ENCODE measurements around the gene PISD. TPM values are rescaled to one million over a fixed set of nuclear protein-coding genes. Genes with fewer than 3 reads are reported as not detected.

PISD gene
- total and polyA plus RNA-seq, 9 of the 15 experiments (the other 6 are each of a cell fraction or from before 2014, with no cell fraction given), result 24.5 to 65.9 (median 36.6) TPM

DNA sequence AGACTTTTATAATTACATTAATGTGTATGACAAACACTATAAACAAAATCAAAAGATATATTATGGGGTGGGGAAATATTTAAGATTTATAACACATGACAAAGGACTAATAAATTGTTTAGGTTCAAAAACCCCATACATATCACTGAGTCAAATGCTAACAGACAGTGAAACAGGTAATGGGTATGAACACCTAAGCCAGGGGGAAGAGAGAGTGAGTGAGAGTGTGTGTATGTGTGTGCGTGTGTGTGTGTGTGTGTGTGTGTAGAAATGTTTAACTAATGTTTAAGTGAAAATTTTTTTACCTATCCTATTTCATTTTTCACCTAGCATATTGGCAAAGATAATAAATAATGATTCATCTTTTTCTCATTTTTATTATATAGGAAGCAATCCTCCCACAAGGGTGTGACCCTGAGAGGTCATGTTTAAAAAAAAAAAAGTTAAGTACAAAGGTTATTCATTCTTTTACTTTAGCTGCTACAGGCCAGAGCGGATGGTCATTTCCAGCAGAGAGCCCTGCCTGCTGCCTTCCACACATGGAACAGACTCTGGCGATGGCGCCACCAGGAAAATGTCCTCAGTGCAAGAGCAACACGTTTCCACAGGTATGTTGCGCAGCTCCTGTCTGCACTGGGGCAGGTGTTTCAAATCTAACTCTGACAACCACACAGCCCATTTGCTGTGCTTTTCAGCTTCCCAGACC, 72.9 kb downstream of the PISD start (continued):
- no peak for TF ChIP-seq ZNF277 (CRISPR knock-in tag; IDR thresholded peaks at IDR 0.05; ENCODE audit: borderline replicate concordance)
- no peak for TF ChIP-seq TCFL5 (CRISPR knock-in tag; conservative IDR thresholded peaks at IDR 0.05)
- no peak for TF ChIP-seq FOXK2 (conservative IDR thresholded peaks at IDR 0.05 in 1 of 2, IDR thresholded peaks at IDR 0.05 in 1 of 2; ENCODE audit: low read depth in 2 of 2)
- TF ChIP-seq ZBED1 (IDR thresholded peaks at IDR 0.05), result no peak

- no peaks in the 10 kb centered on the region for H3K9me1 ChIP-seq (ENCODE audit: control insufficient read depth, insufficient read depth, low read length)
These were observed 75.7 kb downstream of the PISD start for GRCh38 chr22:31586137-31586920.

More at GRCh38 chr22:31586137-31586920, 75.7 kb downstream of the PISD start:
- peaks cover 6% of the 10 kb centered on the region for H3K9me3 ChIP-seq (replicated peaks; ENCODE audit: control insufficient read depth, insufficient read depth, low read depth, low read length)
- H2AFZ ChIP-seq (ENCODE audit: low read depth, low read length), result peak overlapping the region; percentile 35; the same call in 1 of the 2 replicates
- H3K9ac ChIP-seq (ENCODE audit: insufficient read depth in 1 of 2, low read depth in 2 of 2, low read length in 2 of 2), result 0 out of 4 replicates have a peak overlapping the region, but pooled peaks of 1 of the 2 experiments have one; percentile 7
- no peaks in the 10 kb centered on the region for H4K20me1 ChIP-seq (replicated peaks; ENCODE audit: control insufficient read depth, insufficient read depth, low read length)
- H3K4me2 ChIP-seq (ENCODE audit: insufficient read depth, low read length), result no peak overlapping the region; the same call in 1 of the 2 replicates
- intact Hi-C loops (cut with micrococcal nuclease) (no loop called here), in situ Hi-C loops (cut with MboI) (no loop called here)
- H3K27me3 ChIP-seq (ENCODE audit: control insufficient read depth in 2 of 2, insufficient read depth in 2 of 2, low read length in 2 of 2), result no peaks in the 10 kb centered on the region
- DNase-seq (ENCODE audit: extremely low read depth in 1 of 4, low spot score in 3 of 4), result peak in 1 of 4 experiments; percentile 32
- peaks cover 22% of the 10 kb centered on the region; the same call in 2 of the 3 replicates for H3K36me3 ChIP-seq (ENCODE audit: control insufficient read depth, insufficient read depth, low read length)
- ATAC-seq, result peak; percentile 60
- no peaks in the 10 kb centered on the region for H3K79me2 ChIP-seq (ENCODE audit: control insufficient read depth, insufficient read depth, low read length)
- 6% methylated on average over 6 of the region's 7 CpGs for WGBS (ENCODE audit: insufficient coverage, low coverage, missing lambda C conversion rate)
- H3K27ac ChIP-seq (ENCODE audit: extremely low read depth, low read depth, low read length), result peak overlapping the region; percentile 72
- TF ChIP-seq NFE2 (IDR thresholded peaks at IDR 0.05; ENCODE audit: low read depth), result peak; percentile 43; the same call in 1 of the 2 replicates
- TF ChIP-seq MCM5 (IDR thresholded peaks at IDR 0.05; ENCODE audit: low read depth), result no peak
- ChIA-PET CTCF (ENCODE audit: low intra/inter-chr PET ratio) (no interaction called here), POLR2A (interaction anchor here (0.8 to 1.2 kb wide), 3 partner anchors 12 to 17 kb away, joined by 3 to 4 read pairs (median 4); no protein-coding TSS in a partner anchor)
- peaks cover 9 to 32% of the 10 kb centered on the region in 2 experiments for H3K4me1 ChIP-seq (replicated peaks in 1 of 2; ENCODE audit: control insufficient read depth in 2 of 2, insufficient read depth in 2 of 2, low read length in 2 of 2)
- no TSS peak for BruUV-seq (replicated peaks)
- peak; percentile 59 for FAIRE-seq
- H3K4me3 ChIP-seq, result no peak overlapping the region
